Smooth muscle cell (in vitro differentiated cells): Measurements from ENCODE around the gene RPL7A. TPM values are rescaled to one million over a fixed set of nuclear protein-coding genes. Genes with fewer than 3 reads are reported as not detected.
"Not testable (repeated sequence)": the region's sequence is repeated elsewhere in the genome, so short reads cannot be mapped to it uniquely, and the experiment has no call there.

Experiments
- DNase-seq: peaks from one replicate; lab custom pipeline; 2025; ENCODE audit not compliant: unreplicated experiment; lab: John Stamatoyannopoulos, UW
- H2AFZ ChIP-seq: fragments of 200-600 bp; sonication (generic); 2 replicates; pipeline ENCODE4 v1.6.0; 2016; ENCODE audit warnings: antibody characterized with exemption, low read depth, mild to moderate bottlenecking
- H3F3A ChIP-seq: fragments of 200-600 bp; sonication (generic); 2 replicates; pipeline ENCODE4 v1.6.0; 2017; ENCODE audit warnings: antibody characterized with exemption, low read depth
- H3K27ac ChIP-seq: fragments of 200-600 bp; sonication (generic); 2 replicates; pipeline ENCODE4 v1.5.1; 2016; ENCODE audit warnings: low read depth, mild to moderate bottlenecking
- H3K27me3 ChIP-seq: fragments of 200-600 bp; sonication (generic); 2 replicates; pipeline ENCODE4 v1.6.1; 2016; ENCODE audit warnings: low read depth, mild to moderate bottlenecking
- H3K36me3 ChIP-seq: fragments of 200-600 bp; sonication (generic); 2 replicates; pipeline ENCODE4 v1.5.1; 2016; ENCODE audit warnings: low read depth
- H3K4me1 ChIP-seq: fragments of 200-600 bp; sonication (generic); 2 replicates; pipeline ENCODE4 v1.5.1; 2016; ENCODE audit warnings: low read depth
- H3K4me2 ChIP-seq: fragments of 200-600 bp; sonication (generic); 2 replicates; pipeline ENCODE4 v1.6.0; 2016; ENCODE audit warnings: mild to moderate bottlenecking
- H3K4me3 ChIP-seq: fragments of 200-600 bp; sonication (generic); 2 replicates; pipeline ENCODE4 v1.5.1; 2016; ENCODE audit warnings: mild to moderate bottlenecking
- H3K79me2 ChIP-seq: fragments of 200-600 bp; sonication (generic); 2 replicates; pipeline ENCODE4 v1.6.0; 2016; ENCODE audit warnings: low read depth, mild to moderate bottlenecking
- H3K9ac ChIP-seq: fragments of 200-600 bp; sonication (generic); 2 replicates; pipeline ENCODE4 v1.6.0; 2016; ENCODE audit warnings: low read depth
- H3K9me3 ChIP-seq: fragments of 200-600 bp; sonication (generic); replicated peaks from 2 replicates; pipeline ENCODE4 v1.5.1; 2016; ENCODE audit warnings: low read depth
- H4K20me1 ChIP-seq: fragments of 200-600 bp; sonication (generic); 2 replicates; pipeline ENCODE4 v1.6.0; 2016; ENCODE audit warnings: low read depth
- CTCF ChIP-seq: fragments of 200-600 bp; sonication (generic); IDR thresholded peaks from 2 replicates; pipeline ENCODE4 v1.5.1; 2017; ENCODE audit warnings: borderline replicate concordance, mild to moderate bottlenecking, antibody characterized with exemption; ENCODE audit not compliant: insufficient read depth, poor library complexity, severe bottlenecking
- WGBS: methylation state at CpG from one replicate; pipeline ENCODE4 v1.1.7; 2016; ENCODE audit warnings: low lambda C conversion rate; 5-methylcytosine and 5-hydroxymethylcytosine counted together
- polyA plus RNA-seq: library from polyadenylated mRNA; unstranded; fragments of >200 nt; fragmentation: Nextera tagmentation; extraction: Ambion mirVana; gene quantifications from 2 replicates; pipeline ENCODE4 v1.2.1, GENCODE V29; 2016
- total RNA-seq: library from RNA; depleted of rRNA; stranded (reverse); fragments of >200 nt; gene quantifications from 2 replicates; pipeline ENCODE4 v1.2.3, GENCODE V29; 2014

The RPL7A gene
- total RNA-seq (1,134 and 1,254 TPM in 2 replicates), polyA plus RNA-seq (372 and 413 TPM in 2 replicates)

- under 1% methylated on average over 64 of the region's 64 CpGs for WGBS
- Histone ChIP-seq H4K20me1 (peaks cover 65% of the 10 kb centered on the region), H2AFZ (peak within 1 kb of the TSS; percentile 20), H3K27me3 (no peaks in the 10 kb centered on the region), H3K9me3 (no peaks in the 10 kb centered on the region), H3K9ac (peak within 1 kb of the TSS; percentile 96), H3K4me2 (peak within 1 kb of the TSS; percentile 96), H3K79me2 (peaks cover 45% of the 10 kb centered on the region), H3K27ac (peak within 1 kb of the TSS; percentile 97), H3K4me3 (peak within 1 kb of the TSS; percentile 85), H3K4me1 (peaks cover 13% of the 10 kb centered on the region), H3K36me3 (no peaks in the 10 kb centered on the region), H3F3A (peaks cover 41% of the 10 kb centered on the region)
- DNase-seq = peak; percentile 73
- TF ChIP-seq CTCF = no peak
These were observed at the start of gene RPL7A, which contains the start of gene MED22 for GRCh38 chr9:133347985-133348717. TSS of gene RPL7A (plus strand) at chr9:133348218. CDS start at chr9:133348244, 26 bp downstream. TSS of gene MED22 (minus strand) at chr9:133348131. CDS start at chr9:133346662, 1,469 bp downstream.

GRCh38 chr9:133299996-133300395 lies 48.0 kb upstream of the RPL7A start:
- H3K9me3 ChIP-seq, H3K4me1 ChIP-seq, H3K9ac ChIP-seq, H2AFZ ChIP-seq, H3F3A ChIP-seq, H3K4me3 ChIP-seq, H3K27me3 ChIP-seq, H3K36me3 ChIP-seq, H4K20me1 ChIP-seq, DNase-seq, H3K79me2 ChIP-seq, H3K4me2 ChIP-seq, H3K27ac ChIP-seq: not testable (repeated sequence)
- 87% methylated on average over 6 of the region's 16 CpGs for WGBS

- Histone ChIP-seq H3K9ac (no peak overlapping the region), H3K9me3 (no peaks in the 10 kb centered on the region), H3K79me2 (no peaks in the 10 kb centered on the region), H2AFZ (no peak overlapping the region), H3F3A (no peaks in the 10 kb centered on the region), H3K4me3 (no peak overlapping the region), H3K4me1 (no peaks in the 10 kb centered on the region), H3K27ac (no peak overlapping the region), H3K36me3 (no peaks in the 10 kb centered on the region), H4K20me1 (no peaks in the 10 kb centered on the region), H3K27me3 (no peaks in the 10 kb centered on the region), H3K4me2 (no peak overlapping the region)
- DNase-seq = no peak
- no peak for TF ChIP-seq CTCF
- 95% methylated on average over 13 of the region's 13 CpGs for WGBS
These were observed 46.5 kb upstream of the RPL7A start for GRCh38 chr9:133301253-133302230.
